CD4-positive, alpha-beta memory T cell (primary cell): ENCODE measurements around the gene GABARAPL2. TPM values are rescaled to one million over a fixed set of nuclear protein-coding genes. Genes with fewer than 3 reads are reported as not detected.

ENCODE experiments used
- CTCF ChIA-PET: fragments of 350-600 bp; sonication (Branson Sonifier 250); formaldehyde crosslinking; loops from one replicate; lab custom pipeline; 2021; ENCODE audit warnings: inconsistent platforms; ENCODE audit not compliant: partially characterized antibody; lab: Charles Lee
- POLR2A ChIA-PET: fragments of 350-600 bp; sonication (Branson Sonifier 250); formaldehyde crosslinking; loops from one replicate; lab custom pipeline; 2021; ENCODE audit not compliant: partially characterized antibody; lab: Charles Lee
- DNase-seq, 5 donors: peaks; one replicate each; pipeline versions ENCODE4 v3.0.0 to v3.0.0-alpha.2; 2020 to 2022; ENCODE audit warnings: mixed read lengths in 1 of 5
- H3K27ac ChIP-seq: one replicate; pipeline ENCODE4 v1.7.0; 2013; ENCODE audit warnings: low read depth, low read length
- H3K27me3 ChIP-seq: 2 replicates; pipeline ENCODE4 v1.7.0; 2013; ENCODE audit warnings: mild to moderate bottlenecking, low read length, moderate library complexity; ENCODE audit not compliant: insufficient read depth
- H3K36me3 ChIP-seq: 2 replicates; pipeline ENCODE4 v1.7.0; 2013; ENCODE audit warnings: mild to moderate bottlenecking, low read length, moderate library complexity; ENCODE audit not compliant: insufficient read depth
- H3K4me1 ChIP-seq: 2 replicates; pipeline ENCODE4 v1.7.0; 2013; ENCODE audit warnings: mild to moderate bottlenecking, low read length, moderate library complexity; ENCODE audit not compliant: insufficient read depth
- H3K4me3 ChIP-seq, 2 donors: one replicate each; pipeline ENCODE4 v1.7.0; 2013; ENCODE audit warnings: low read length in 2 of 2, mild to moderate bottlenecking in 1 of 2
- H3K9me3 ChIP-seq, 2 donors: one replicate each; pipeline ENCODE4 v1.7.0; 2013; ENCODE audit warnings: low read length in 2 of 2, control low read depth in 1 of 2; ENCODE audit not compliant: control insufficient read depth in 1 of 2
- H3K27ac Mint-ChIP-seq, 7 donors: one replicate each; pipeline ENCODE4 v1.8.0; 2020 to 2021; ENCODE audit warnings: mixed read lengths in 7 of 7, mild to moderate bottlenecking in 6 of 7, inconsistent platforms in 3 of 7, moderate library complexity in 3 of 7
- H3K27me3 Mint-ChIP-seq, 2 donors: one replicate each; pipeline ENCODE4 v1.8.0; 2020 to 2021; ENCODE audit warnings: mixed read lengths in 2 of 2
- H3K36me3 Mint-ChIP-seq, 2 donors: one replicate each; pipeline ENCODE4 v1.8.0; 2020 to 2021; ENCODE audit warnings: mixed read lengths in 2 of 2, inconsistent platforms in 1 of 2, mild to moderate bottlenecking in 1 of 2
- H3K4me1 Mint-ChIP-seq, 4 donors: one replicate each; pipeline ENCODE4 v1.8.0; 2020 to 2021; ENCODE audit warnings: mixed read lengths in 4 of 4, mild to moderate bottlenecking in 1 of 4
- H3K4me3 Mint-ChIP-seq, 8 donors: one replicate each; pipeline ENCODE4 v1.8.0; 2020 to 2021; ENCODE audit warnings: mixed read lengths in 8 of 8, mild to moderate bottlenecking in 7 of 8, moderate library complexity in 6 of 8, inconsistent platforms in 3 of 8
- H3K9me3 Mint-ChIP-seq, 8 donors: one replicate each; pipeline ENCODE4 v1.8.0; 2020 to 2021; ENCODE audit warnings: mixed read lengths in 8 of 8, mild to moderate bottlenecking in 5 of 8, inconsistent platforms in 3 of 8, moderate library complexity in 1 of 8
- intact Hi-C: fragments of 100-400 bp; cut with micrococcal nuclease; formaldehyde crosslinking; loops from one replicate; pipeline ENCODE4 v1.15.1; 2023
- polyA plus RNA-seq, 2 donors: library from polyadenylated mRNA; unstranded; fragments of 300-500 nt; fragmentation: Illumina TruSeq; gene quantifications; one replicate each; pipeline ENCODE4 v1.2.3, GENCODE V29; 2021
- total RNA-seq, 2 experiments: library from RNA; stranded (reverse); gene quantifications; one replicate each; pipeline ENCODE4 v1.2.3, GENCODE V29; 2021

GABARAPL2 gene
- total and polyA plus RNA-seq, 4 experiments from 2014 or later, result 91.9 to 285 (median 189) TPM

- intact Hi-C loops, result loop anchor here (2.0 kb wide), 1 partner anchor 1636 kb away; the partner anchor contains the start of gene MON1B
- DNase-seq, result no peak
- peaks cover 17% of the 10 kb centered on the region for H3K4me1 ChIP-seq
These were observed 10.9 kb upstream of the GABARAPL2 start for GRCh38 chr16:75555213-75555706.

GRCh38 chr16:75555707-75556430 lies 10.3 kb upstream of the GABARAPL2 start, which contains the start of gene TMEM231:
Gene TMEM231 (minus strand): TSS chr16:75556252. CDS start chr16:75556209, 43 bp downstream.
- POLR2A ChIA-PET, result interaction anchor here (0.9 to 4.0 kb wide), 14 partner anchors 10 to 122 kb away, joined by 3 to 38 read pairs (median 4); partner anchors contain the start of genes ADAT1, CFDP1, GABARAPL2 and KARS1
- H3K4me1 Mint-ChIP-seq, result peaks cover 3 to 16% (median 10%) of the 10 kb centered on the region in 4 donors

More at GRCh38 chr16:75555213-75555706, 10.9 kb upstream of the GABARAPL2 start:
- CTCF ChIA-PET, result interaction anchor here (0.9 to 2.6 kb wide), 9 partner anchors 9 to 323 kb away, joined by 3 to 14 read pairs (median 5); partner anchors contain the start of genes GABARAPL2 and TMEM170A
- no peaks in the 10 kb centered on the region for H3K27me3 ChIP-seq
- no peaks in the 10 kb centered on the region for H3K36me3 ChIP-seq
- Mint-ChIP-seq H3K27ac (peak overlapping the region; percentile 89 to 96 (median 92)), H3K4me1 (peaks cover 3 to 16% (median 10%) of the 10 kb centered on the region in 4 donors), H3K36me3 (no peaks in the 10 kb centered on the region), H3K27me3 (peaks cover 0 to 1% of the 10 kb centered on the region in 2 donors), H3K9me3 (no peaks in the 10 kb centered on the region), H3K4me3 (peak overlapping the region; percentile 87 to 95 (median 90))
- H3K9me3 ChIP-seq, result no peaks in the 10 kb centered on the region
- H3K4me3 ChIP-seq, result peak overlapping the region; percentile 75 to 76
- H3K27ac ChIP-seq, result peak overlapping the region; percentile 68
- POLR2A ChIA-PET, result interaction anchor here (0.9 to 4.0 kb wide), 11 partner anchors 11 to 122 kb away, joined by 3 to 38 read pairs (median 5); partner anchors contain the start of genes ADAT1, CFDP1, GABARAPL2 and KARS1

GRCh38 chr16:75556431-75556950 lies 9.7 kb upstream of the GABARAPL2 start:
- Mint-ChIP-seq H3K36me3 (no peaks in the 10 kb centered on the region), H3K9me3 (no peaks in the 10 kb centered on the region), H3K27ac (peak overlapping the region; percentile 88 to 98 (median 94)), H3K27me3 (peaks cover 0 to 1% of the 10 kb centered on the region in 2 donors), H3K4me1 (peaks cover 3 to 16% (median 10%) of the 10 kb centered on the region in 4 donors), H3K4me3 (peak overlapping the region; percentile 87 to 95 (median 90))
- DNase-seq, result no peak
- Histone ChIP-seq H3K4me3 (peak overlapping the region in 1 of 2 donors; percentile 76), H3K27ac (peak overlapping the region; percentile 68), H3K4me1 (peaks cover 15% of the 10 kb centered on the region), H3K9me3 (no peaks in the 10 kb centered on the region), H3K36me3 (no peaks in the 10 kb centered on the region), H3K27me3 (no peaks in the 10 kb centered on the region)
- CTCF ChIA-PET, result interaction anchor here (1.0 to 2.6 kb wide), 9 partner anchors 8 to 324 kb away, joined by 3 to 14 read pairs (median 5); partner anchors contain the start of gene GABARAPL2
- intact Hi-C loops, result loop anchor here (1.0 to 2.0 kb wide), 7 partner anchors 10 to 408 kb away; partner anchors contain the start of genes ADAT1, CFDP1, GABARAPL2 and TMEM170A
- POLR2A ChIA-PET, result interaction anchor here (0.9 to 4.0 kb wide), 15 partner anchors 9 to 123 kb away, joined by 3 to 38 read pairs (median 3); partner anchors contain the start of genes ADAT1, CFDP1, GABARAPL2 and KARS1

More at GRCh38 chr16:75555707-75556430, 10.3 kb upstream of the GABARAPL2 start, which contains the start of gene TMEM231:
- peak within 1 kb of the TSS; percentile 87 to 95 (median 90) for H3K4me3 Mint-ChIP-seq
- peaks cover 15% of the 10 kb centered on the region for H3K4me1 ChIP-seq
- intact Hi-C loops, result loop anchor here (1.0 to 2.0 kb wide), 8 partner anchors 10 to 1635 kb away; partner anchors contain the start of genes ADAT1, CFDP1, GABARAPL2 and MON1B
- peak within 1 kb of the TSS; percentile 68 for H3K27ac ChIP-seq
- no peaks in the 10 kb centered on the region for H3K36me3 Mint-ChIP-seq
- no peaks in the 10 kb centered on the region for H3K9me3 ChIP-seq
- CTCF ChIA-PET, result interaction anchor here (1.0 to 2.6 kb wide), 8 partner anchors 9 to 323 kb away, joined by 3 to 14 read pairs (median 5); partner anchors contain the start of gene GABARAPL2
- DNase-seq, result peak; percentile 94 to 98 (median 96)
- no peaks in the 10 kb centered on the region for H3K9me3 Mint-ChIP-seq
- H3K27me3 ChIP-seq, result no peaks in the 10 kb centered on the region
- H3K27me3 Mint-ChIP-seq, result peaks cover 0 to 1% of the 10 kb centered on the region in 2 donors
- H3K27ac Mint-ChIP-seq, result peak within 1 kb of the TSS; percentile 89 to 98 (median 95)
- H3K36me3 ChIP-seq, result no peaks in the 10 kb centered on the region
- H3K4me3 ChIP-seq, result peak within 1 kb of the TSS; percentile 75 to 76

- intact Hi-C loops, result no loop called here
- Histone ChIP-seq H3K36me3 (no peaks in the 10 kb centered on the region), H3K9me3 (no peaks in the 10 kb centered on the region), H3K4me3 (no peak overlapping the region), H3K4me1 (peaks cover 15% of the 10 kb centered on the region), H3K27ac (no peak overlapping the region), H3K27me3 (no peaks in the 10 kb centered on the region)
- ChIA-PET CTCF (interaction anchor here (1.5 kb wide), 1 partner anchor 63 kb away, joined by 3 read pairs; no protein-coding TSS in a partner anchor), POLR2A (interaction anchor here (1.0 kb wide), 1 partner anchor 89 kb away, joined by 3 read pairs; the partner anchor contains the start of gene TERF2IP)
- Mint-ChIP-seq H3K4me1 (peaks cover 3 to 16% (median 10%) of the 10 kb centered on the region in 4 donors), H3K9me3 (no peaks in the 10 kb centered on the region), H3K36me3 (no peaks in the 10 kb centered on the region), H3K27me3 (peaks cover 0 to 8% of the 10 kb centered on the region in 2 donors), H3K4me3 (no peak overlapping the region), H3K27ac (no peak overlapping the region)
- DNase-seq, result no peak
These were observed 7.3 kb upstream of the GABARAPL2 start for GRCh38 chr16:75558846-75559401.

- H3K27me3 ChIP-seq, result no peaks in the 10 kb centered on the region
- no peak overlapping the region for H3K4me3 ChIP-seq
- Mint-ChIP-seq H3K27me3 (peaks cover 0 to 8% of the 10 kb centered on the region in 2 donors), H3K4me3 (no peak overlapping the region), H3K4me1 (peaks cover 4 to 16% (median 9%) of the 10 kb centered on the region in 4 donors), H3K9me3 (no peaks in the 10 kb centered on the region), H3K27ac (peak overlapping the region in 1 of 7 donors; percentile 1), H3K36me3 (no peaks in the 10 kb centered on the region)
- intact Hi-C loops, result loop anchor here (10.0 kb wide), 1 partner anchor 955 kb away; the partner anchor contains the start of gene GLG1
- POLR2A ChIA-PET, result interaction anchor here (1.0 kb wide), 1 partner anchor 88 kb away, joined by 3 read pairs; the partner anchor contains the start of gene TERF2IP
- no peak overlapping the region for H3K27ac ChIP-seq
- no peaks in the 10 kb centered on the region for H3K9me3 ChIP-seq
- H3K4me1 ChIP-seq, result peaks cover 15% of the 10 kb centered on the region
- CTCF ChIA-PET, result no interaction called here
- no peak for DNase-seq
- H3K36me3 ChIP-seq, result no peaks in the 10 kb centered on the region
These were observed 6.4 kb upstream of the GABARAPL2 start for GRCh38 chr16:75559564-75560372.
